Heart left ventricle (tissue), 16 donors: ENCODE results near the gene WDR35. TPM values are rescaled to one million over a fixed set of nuclear protein-coding genes. Genes with fewer than 3 reads are reported as not detected.

Experiments used
- ATAC-seq, 4 donors: fragments of 200-7000 bp; cut with Tn5 transposase; one replicate each; pipeline ENCODE4 v1.9.1; 2020 to 2022; ENCODE audit warnings: moderate library complexity in 4 of 4, mild to moderate bottlenecking in 3 of 4, moderate number of reproducible peaks in 1 of 4
- DNase-seq, 5 donors: peaks; one replicate each; pipeline ENCODE4 v3.0.0-alpha.2; 2020
- H3K27ac ChIP-seq, 12 donors: fragments of 200-600 bp; sonication (generic) in 4 of 12; one replicate each; pipeline versions ENCODE4 v1.5.0 to v1.8.0; 2016 to 2022; ENCODE audit warnings: mild to moderate bottlenecking in 2 of 12
- H3K27me3 ChIP-seq, 9 donors: fragments of 200-600 bp; sonication (generic) in 2 of 9; one replicate each; pipeline versions ENCODE4 v1.5.1 to v1.8.0; 2016 to 2022; ENCODE audit warnings: mild to moderate bottlenecking in 3 of 9
- H3K36me3 ChIP-seq, 9 donors: fragments of 200-600 bp; sonication (generic) in 2 of 9; one replicate each; pipeline versions ENCODE4 v1.5.0 to v1.8.0; 2018 to 2022; ENCODE audit warnings: mild to moderate bottlenecking in 2 of 9
- H3K4me1 ChIP-seq, 12 donors: fragments of 200-600 bp; sonication (generic) in 4 of 12; one replicate each; pipeline versions ENCODE4 v1.5.0 to v1.8.0; 2016 to 2022; ENCODE audit warnings: mild to moderate bottlenecking in 3 of 12
- H3K4me3 ChIP-seq, 12 donors: fragments of 200-600 bp; sonication (generic) in 4 of 12; one replicate each; pipeline versions ENCODE4 v1.5.0 to v1.8.0; 2017 to 2022; ENCODE audit warnings: mild to moderate bottlenecking in 9 of 12, moderate library complexity in 4 of 12
- H3K9me3 ChIP-seq, 12 donors: fragments of 200-600 bp; sonication (generic) in 4 of 12; one replicate each; pipeline versions ENCODE4 v1.5.0 to v1.8.0; 2016 to 2022; ENCODE audit warnings: mild to moderate bottlenecking in 1 of 12
- POLR2A ChIP-seq, 2 donors: fragments of 450-650 bp; IDR thresholded peaks; one replicate each; pipeline ENCODE4 v1.6.1; 2017; ENCODE audit warnings: antibody characterized with exemption in 2 of 2, mild to moderate bottlenecking in 2 of 2, moderate library complexity in 2 of 2
- WGBS, 4 donors: extraction: QIAGEN DNeasy Blood & Tissue Kit in 2 of 4; methylation state at CpG; one replicate each; pipeline versions ENCODE4 v1.1.5 to v1.1.7; 2013 to 2018; 5-methylcytosine and 5-hydroxymethylcytosine counted together
- intact Hi-C, 10 donors: fragments of 100-400 bp; cut with DNase I; formaldehyde crosslinking; loops; one replicate each; pipeline versions ENCODE4 v1.11.1 to v1.14.2; 2022
- polyA plus RNA-seq, 2 donors: library from polyadenylated mRNA; stranded (reverse); fragments of 200-250 nt; gene quantifications; one replicate each; pipeline ENCODE4 v1.2.3, GENCODE V29; 2013
- total RNA-seq, 9 donors: library from RNA; depleted of rRNA in 2 of 9; stranded (reverse); fragments of >200 nt in 2 of 9; fragmentation: NEBNext Ultra II Directional in 3 of 9; extraction: Animal tissue kit (Norgen Biotek cat#: 25700) in 3 of 9; gene quantifications; one replicate each; pipeline versions ENCODE4 v1.1.0 to v1.2.4, GENCODE V29; 2016 to 2023
- TF ChIP-seq, protein P1 (sequence below), 12 donors: fragments of 200-600 bp; sonication (generic) in 4 of 12; IDR thresholded peaks; one replicate each; pipeline versions ENCODE4 v1.5.0 to v1.8.0; 2018 to 2022; ENCODE audit warnings: antibody characterized with exemption in 12 of 12, mild to moderate bottlenecking in 5 of 12
- donor health status: ischemic (EF 13 %, LVEDD 7.1; RV severe dilation, severe dysfunction).
- donor health status: healthy with polysubstance abuse.
- donor health status: DM: no; HTN: yes; CAD: no.
- donor health status: DM: no; HTN: no; CAD: no.
- donor health status: ischemic (EF 25% LVEDD 6.9; RV normal size, moderate dysfunction).
- donor health status: ischemic (EF 25% LVEDD 5.7; RV mildly dilated, moderate dysfunction).
- donor health status: healthy.
- donor health status: DM: yes; HTN: yes; CAD: no.
- donor health status: ischemic (EF 35%, LVEDD 5.7; RV mildly dilated, moderate dysfunction).
- donor health status: nonischemic (EF 11% LVEDD 7.7; RV severe dilation, severe dysfunction).
- donor health status: DM: yes; HTN: yes; CAD: no.
- donor health status: PGD.
- donor health status: ischemic (EF 29% LVEDD 5.4; RV normal size, mild dysfunction).
- donor health status: nonischemic (EF 23%, LVEDD 6.1; RV moderate dilation, normal function).

WDR35 gene
- total and polyA plus RNA-seq, 11 donors = 1.1 to 8.5 (median 5.0) TPM

DNA sequence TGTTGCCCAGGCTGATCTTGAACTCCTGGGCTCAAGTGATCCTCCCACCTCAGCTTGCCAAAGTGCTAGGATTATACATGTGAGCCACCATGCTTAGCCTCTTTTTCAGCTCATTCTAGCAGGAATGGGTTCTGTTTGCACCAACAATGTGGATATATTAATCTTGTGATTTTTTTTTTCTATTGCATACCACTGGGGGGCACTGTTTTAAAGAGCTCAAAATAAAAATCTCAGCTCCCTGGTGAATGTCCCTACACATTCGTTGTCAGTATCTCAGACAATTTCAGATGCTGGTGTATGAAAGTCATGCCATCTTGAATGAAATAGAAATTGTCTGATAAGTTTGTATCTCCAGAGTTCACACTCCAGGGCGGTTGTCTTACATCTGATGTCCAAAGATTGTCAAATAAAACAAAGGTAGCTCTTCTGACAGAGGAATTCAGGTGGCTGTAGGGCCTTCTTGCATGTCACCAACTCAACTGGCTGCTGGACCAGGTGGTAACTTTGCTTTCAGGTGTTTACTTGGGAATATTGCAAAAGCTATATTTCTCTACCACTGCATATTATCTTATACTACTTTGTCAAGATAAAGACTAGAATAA is 25.7 kb upstream of the WDR35 start:
- H3K27ac ChIP-seq = no peak overlapping the region
- H3K9me3 ChIP-seq = peaks cover 0 to 8% (median 0%) of the 10 kb centered on the region in 12 donors
- no peaks in the 10 kb centered on the region for H3K36me3 ChIP-seq
- H3K4me3 ChIP-seq = no peak overlapping the region
- peaks cover 0 to 16% (median 9%) of the 10 kb centered on the region in 12 donors for H3K4me1 ChIP-seq
- DNase-seq (no peak), ATAC-seq (peak in 3 of 4 donors; percentile 40 to 56 (median 55))
- H3K27me3 ChIP-seq = peaks cover 0 to 34% (median 2%) of the 10 kb centered on the region in 9 donors
- WGBS, 4 donors = 7 to 12% (median 8%) methylated on average over 2 of the region's 2 CpGs
- TF ChIP-seq POLR2A (IDR thresholded peaks at IDR 0.05) = no peak
- TF ChIP-seq, protein P1, sequence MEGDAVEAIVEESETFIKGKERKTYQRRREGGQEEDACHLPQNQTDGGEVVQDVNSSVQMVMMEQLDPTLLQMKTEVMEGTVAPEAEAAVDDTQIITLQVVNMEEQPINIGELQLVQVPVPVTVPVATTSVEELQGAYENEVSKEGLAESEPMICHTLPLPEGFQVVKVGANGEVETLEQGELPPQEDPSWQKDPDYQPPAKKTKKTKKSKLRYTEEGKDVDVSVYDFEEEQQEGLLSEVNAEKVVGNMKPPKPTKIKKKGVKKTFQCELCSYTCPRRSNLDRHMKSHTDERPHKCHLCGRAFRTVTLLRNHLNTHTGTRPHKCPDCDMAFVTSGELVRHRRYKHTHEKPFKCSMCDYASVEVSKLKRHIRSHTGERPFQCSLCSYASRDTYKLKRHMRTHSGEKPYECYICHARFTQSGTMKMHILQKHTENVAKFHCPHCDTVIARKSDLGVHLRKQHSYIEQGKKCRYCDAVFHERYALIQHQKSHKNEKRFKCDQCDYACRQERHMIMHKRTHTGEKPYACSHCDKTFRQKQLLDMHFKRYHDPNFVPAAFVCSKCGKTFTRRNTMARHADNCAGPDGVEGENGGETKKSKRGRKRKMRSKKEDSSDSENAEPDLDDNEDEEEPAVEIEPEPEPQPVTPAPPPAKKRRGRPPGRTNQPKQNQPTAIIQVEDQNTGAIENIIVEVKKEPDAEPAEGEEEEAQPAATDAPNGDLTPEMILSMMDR (IDR thresholded peaks at IDR 0.05) = peak; percentile 44 to 72 (median 67)
- intact Hi-C loops = loop anchor here in 9 of 10 donors (1.0 to 5.0 kb wide), 7 partner anchors 37 to 83 kb away; partner anchors contain the start of gene LAPTM4A (in 1 of the 9)

DNA sequence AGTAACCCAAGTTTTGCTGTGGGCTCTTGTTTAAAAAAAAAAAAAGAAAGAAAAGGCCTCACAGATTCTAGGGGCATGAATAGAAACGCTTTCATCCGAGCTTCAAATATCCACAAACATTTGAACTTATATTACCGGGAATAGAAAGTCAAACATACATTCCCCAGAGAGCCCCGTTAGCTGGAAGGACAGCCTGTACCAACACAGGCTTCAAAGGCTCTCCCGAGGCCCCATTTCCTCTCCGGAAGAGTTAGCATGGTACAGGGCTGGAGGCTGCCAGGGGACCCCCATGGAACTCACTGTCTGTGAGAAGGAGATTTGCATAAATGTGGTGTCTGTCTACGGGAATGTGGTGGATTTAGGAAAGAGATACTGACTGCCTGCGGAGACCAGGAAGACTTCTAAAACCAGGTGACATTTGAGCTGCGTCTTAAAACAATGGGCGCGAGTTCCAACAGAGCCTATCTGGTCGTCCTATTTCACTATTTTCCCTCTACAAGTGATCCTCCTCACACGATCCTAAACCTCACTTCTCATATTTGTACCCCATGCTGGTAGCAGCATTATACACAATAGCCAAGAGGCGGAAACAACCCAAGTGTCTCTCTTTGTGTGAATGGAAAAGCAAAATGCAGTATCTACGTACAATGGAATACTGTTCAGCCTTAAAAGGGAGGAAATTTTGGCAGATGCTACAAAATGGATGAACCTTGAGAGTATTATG is 23.4 kb upstream of the WDR35 start:
- WGBS, 4 donors = 55 to 64% (median 57%) methylated on average over 15 of the region's 15 CpGs
- no peak for DNase-seq
- peaks cover 0 to 16% (median 9%) of the 10 kb centered on the region in 12 donors for H3K4me1 ChIP-seq
- ATAC-seq = peak in 2 of 4 donors; percentile 22 to 48
- H3K4me3 ChIP-seq = peak overlapping the region in 11 of 12 donors; percentile 38 to 73 (median 56)
- intact Hi-C loops = loop anchor here in 1 of 10 donors (5.0 kb wide), 1 partner anchor 41 kb away; no protein-coding TSS in a partner anchor
- no peaks in the 10 kb centered on the region for H3K36me3 ChIP-seq
- peaks cover 0 to 8% (median 0%) of the 10 kb centered on the region in 12 donors for H3K9me3 ChIP-seq
- TF ChIP-seq, protein P1 (IDR thresholded peaks at IDR 0.05) = no peak
- TF ChIP-seq POLR2A (IDR thresholded peaks at IDR 0.05) = no peak
- peak overlapping the region in 6 of 12 donors; percentile 1 to 45 (median 28) for H3K27ac ChIP-seq
- peaks cover 0 to 44% (median 6%) of the 10 kb centered on the region in 9 donors for H3K27me3 ChIP-seq

DNA sequence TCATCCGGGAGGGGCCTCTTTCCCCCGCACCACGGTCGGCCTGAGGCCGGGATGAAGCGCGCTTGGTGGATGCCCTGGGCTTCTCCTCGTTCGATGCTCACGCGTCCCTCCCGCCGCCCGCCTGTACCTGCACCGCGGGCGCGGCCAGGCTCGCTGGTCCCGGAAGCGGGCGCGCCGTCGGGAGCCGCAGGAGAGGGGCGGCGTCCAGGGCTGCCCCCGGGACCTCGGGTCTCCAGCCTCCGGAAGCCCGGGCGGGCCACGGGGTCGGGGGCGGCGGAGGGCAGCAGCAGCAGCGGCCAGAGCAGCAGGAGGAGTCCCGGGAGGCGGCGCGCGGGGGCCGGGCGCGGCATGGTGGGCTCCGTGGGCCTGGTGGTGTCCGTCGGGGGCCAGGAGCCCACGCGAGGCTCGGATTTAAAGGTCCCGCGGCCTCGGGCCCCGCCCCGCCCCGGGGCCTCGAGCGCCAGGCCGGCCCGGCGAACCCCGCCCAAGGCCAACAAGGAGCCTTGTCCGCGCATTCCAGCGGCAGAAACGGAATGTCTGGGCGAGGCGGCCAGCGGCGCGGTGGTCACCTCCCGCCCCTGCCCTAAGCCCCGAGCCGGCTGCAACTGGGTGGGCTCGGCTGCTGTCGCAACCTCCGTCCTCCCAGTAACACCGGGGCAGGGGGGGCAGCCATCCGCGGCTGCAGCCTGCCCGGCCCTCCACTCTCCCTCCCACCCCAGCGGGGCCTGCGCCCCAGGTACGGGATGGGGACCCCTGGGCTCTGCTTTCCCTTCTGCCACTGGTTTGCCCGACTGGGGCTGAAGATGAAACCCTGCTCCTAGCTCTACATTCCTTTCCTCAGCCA is 22.6 kb upstream of the WDR35 start, which contains the start of gene MATN3:
TSS of gene MATN3 (minus strand) at position 387 of the 844 bp plus-strand sequence. CDS start at position 350, 37 bp downstream.
- H3K4me3 ChIP-seq = peak within 1 kb of the TSS; percentile 38 to 73 (median 55)
- TF ChIP-seq, protein P1 (IDR thresholded peaks at IDR 0.05) = no peak
- no peak for TF ChIP-seq POLR2A (IDR thresholded peaks at IDR 0.05)
- no peaks in the 10 kb centered on the region for H3K36me3 ChIP-seq
- H3K9me3 ChIP-seq = peaks cover 0 to 8% (median 0%) of the 10 kb centered on the region in 12 donors
- intact Hi-C loops = loop anchor here in 1 of 10 donors (5.0 kb wide), 1 partner anchor 40 kb away; no protein-coding TSS in a partner anchor
- H3K27me3 ChIP-seq = peaks cover 0 to 46% (median 6%) of the 10 kb centered on the region in 9 donors
- DNase-seq = peak in 4 of 5 donors; percentile 12 to 68 (median 42)
- peak within 1 kb of the TSS in 10 of 12 donors; percentile 1 to 58 (median 30) for H3K27ac ChIP-seq
- H3K4me1 ChIP-seq = peaks cover 0 to 16% (median 9%) of the 10 kb centered on the region in 12 donors
- 1% methylated on average over 21 to 87 of the region's 87 CpGs for WGBS, 4 donors
- peak in 3 of 4 donors; percentile 34 to 83 (median 83) for ATAC-seq
